NCI-H2227 (cell line): ENCODE measurements around the gene STAC2.

Source experiments
- DNase-seq: peaks from one replicate; lab custom pipeline; 2025; ENCODE audit not compliant: unreplicated experiment; lab: John Stamatoyannopoulos, UW

STAC2 gene

GRCh38 chr17:39209317-39210092 is 16.2 kb downstream of the STAC2 start:
- DNase-seq: peak; percentile 77

GRCh38 chr17:39208893-39209292 is 16.9 kb downstream of the STAC2 start:
- DNase-seq: peak; percentile 27

GRCh38 chr17:39208136-39208535 is 17.6 kb downstream of the STAC2 start:
- DNase-seq: no peak

DNA sequence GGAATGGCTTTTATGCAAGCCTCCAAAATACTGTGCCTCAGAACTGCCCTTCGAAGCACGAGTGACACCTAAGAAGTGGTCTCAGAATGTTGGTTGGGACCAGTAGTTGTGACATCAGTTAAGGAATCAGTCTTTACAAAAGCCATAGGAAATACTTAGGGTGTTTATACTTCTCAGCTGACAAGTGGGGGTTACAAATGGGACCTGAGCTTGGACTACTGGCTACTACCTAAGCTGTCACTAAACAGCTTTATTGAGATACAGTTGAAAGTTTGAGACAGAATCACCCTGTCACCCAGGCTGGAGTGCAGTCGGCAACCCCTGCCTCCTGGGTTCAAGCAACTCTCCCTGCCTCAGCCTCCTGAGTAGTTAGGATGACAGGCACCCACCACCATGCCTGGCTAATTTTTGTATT is 20.6 kb downstream of the STAC2 start:
- no peak for DNase-seq

- no peak for DNase-seq
These were observed 21.5 kb downstream of the STAC2 start for GRCh38 chr17:39204245-39204644.

- DNase-seq: no peak
These were observed 24.7 kb downstream of the STAC2 start for GRCh38 chr17:39200957-39201510.

DNA sequence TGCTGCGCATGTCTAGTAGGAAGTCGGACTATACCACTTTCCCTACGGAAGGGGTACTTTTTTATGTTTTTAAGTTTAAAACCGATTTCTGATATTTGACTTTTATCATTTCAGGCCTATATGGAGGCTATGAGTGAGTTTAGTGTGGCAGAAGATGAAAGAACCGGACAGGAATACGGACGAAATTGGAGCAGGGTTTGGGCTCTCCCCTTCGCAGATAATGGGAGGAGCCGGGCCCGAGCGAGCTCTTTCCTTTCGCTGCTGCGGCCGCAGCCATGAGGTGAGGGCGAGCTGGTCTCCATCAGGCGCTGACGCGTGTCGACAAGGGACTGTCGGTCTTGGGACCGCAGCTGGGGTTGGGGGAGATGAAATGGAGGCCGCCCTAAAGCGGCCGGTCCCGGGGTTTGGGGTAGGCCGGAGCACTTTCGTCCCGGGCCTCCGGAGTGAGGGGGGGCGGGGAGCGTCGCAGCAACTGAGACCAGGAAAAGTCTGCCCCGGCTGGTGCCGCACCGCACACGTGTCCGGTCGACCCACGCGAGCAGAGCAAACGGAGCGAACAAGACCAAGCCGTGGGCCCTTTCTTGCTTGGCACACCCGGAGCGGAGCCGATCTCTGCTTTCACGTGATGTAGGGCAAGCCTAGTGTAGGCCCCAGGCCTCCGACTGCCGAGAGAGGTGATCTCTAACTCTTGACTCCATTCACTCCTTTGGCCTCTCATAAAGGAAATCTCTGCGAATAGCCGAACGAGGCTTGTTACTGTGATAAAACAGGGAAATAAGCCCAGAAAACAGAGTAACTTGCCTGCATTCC is 25.5 kb downstream of the STAC2 start, which contains the start of gene RPL19:
RPL19 (plus strand) TSS at position 214 of the 810 bp plus-strand sequence; CDS start at position 276, 62 bp downstream.
- peak; percentile 93 for DNase-seq

- peak; percentile 96 for DNase-seq
These were observed 26.0 kb downstream of the STAC2 start for GRCh38 chr17:39199820-39200069.

DNA sequence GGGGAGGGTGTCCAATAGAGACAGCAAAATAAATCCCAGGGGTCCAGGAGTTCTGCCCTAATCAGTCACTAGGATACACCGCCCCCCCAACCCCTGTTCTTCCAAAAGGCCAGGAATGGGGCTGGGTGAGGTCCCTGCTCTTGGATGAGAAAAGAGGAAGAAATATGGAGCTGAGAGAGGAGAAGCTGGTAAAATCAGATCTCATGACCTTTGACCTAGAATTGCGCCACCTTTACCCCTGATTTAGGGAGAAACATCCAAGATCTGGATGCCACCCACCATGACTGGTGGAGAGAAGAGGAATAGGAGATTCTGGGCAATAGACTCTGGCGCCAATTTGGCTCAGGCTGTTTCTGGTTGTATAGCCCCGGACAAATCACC is 27.6 kb downstream of the STAC2 start:
- DNase-seq: peak; percentile 52

DNA sequence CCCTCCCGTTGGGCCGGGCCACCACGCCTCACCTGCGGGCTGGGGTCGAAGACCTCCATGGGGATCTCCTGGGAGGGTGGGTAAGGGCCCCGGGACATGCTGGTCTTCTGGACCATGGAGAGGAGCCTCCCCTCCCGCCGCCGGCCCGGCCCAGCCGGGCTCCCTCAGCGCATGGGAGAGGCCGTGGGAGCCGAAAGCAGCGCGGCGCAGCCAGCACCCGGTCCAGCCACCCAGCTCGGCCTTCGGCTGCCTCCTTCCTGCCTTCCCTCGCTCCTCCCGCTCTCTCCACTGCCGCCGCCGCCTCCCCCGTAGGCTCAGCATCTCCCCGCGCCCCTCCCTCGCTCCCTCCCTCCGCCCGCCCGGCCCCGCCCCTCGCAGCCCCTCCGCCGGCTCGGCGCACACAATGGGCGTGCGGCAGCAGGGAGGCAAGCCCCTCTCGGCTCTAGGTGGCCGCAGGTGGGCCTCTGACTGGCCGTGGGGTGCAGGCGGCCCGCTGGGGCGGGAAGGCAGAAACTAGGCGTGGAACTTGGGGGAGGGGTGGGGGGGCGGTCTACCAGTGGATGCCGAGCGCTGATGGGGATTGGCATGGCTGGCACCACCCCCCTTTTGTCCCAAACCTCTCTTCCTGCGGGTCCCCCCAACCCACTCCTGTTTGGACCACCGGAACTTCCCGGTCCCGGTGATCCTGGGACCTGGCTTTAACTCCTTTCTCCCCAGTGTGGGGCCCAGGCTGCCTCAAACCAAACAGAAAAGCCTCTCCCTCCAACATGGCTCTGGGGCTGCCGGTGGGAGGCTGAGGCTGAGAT is 28.2 kb downstream of the STAC2 start, which contains the start of gene CACNB1:
CACNB1 (minus strand) TSS at position 290 of the 806 bp plus-strand sequence; CDS start at position 116, 174 bp downstream.
- peak; percentile 90 for DNase-seq

GRCh38 chr17:39196808-39197291 is 28.9 kb downstream of the STAC2 start:
- peak; percentile 62 for DNase-seq

GRCh38 chr17:39196241-39196807 is 29.4 kb downstream of the STAC2 start:
- no peak for DNase-seq

GRCh38 chr17:39195568-39196160 is 30.1 kb downstream of the STAC2 start:
- DNase-seq: no peak

DNA sequence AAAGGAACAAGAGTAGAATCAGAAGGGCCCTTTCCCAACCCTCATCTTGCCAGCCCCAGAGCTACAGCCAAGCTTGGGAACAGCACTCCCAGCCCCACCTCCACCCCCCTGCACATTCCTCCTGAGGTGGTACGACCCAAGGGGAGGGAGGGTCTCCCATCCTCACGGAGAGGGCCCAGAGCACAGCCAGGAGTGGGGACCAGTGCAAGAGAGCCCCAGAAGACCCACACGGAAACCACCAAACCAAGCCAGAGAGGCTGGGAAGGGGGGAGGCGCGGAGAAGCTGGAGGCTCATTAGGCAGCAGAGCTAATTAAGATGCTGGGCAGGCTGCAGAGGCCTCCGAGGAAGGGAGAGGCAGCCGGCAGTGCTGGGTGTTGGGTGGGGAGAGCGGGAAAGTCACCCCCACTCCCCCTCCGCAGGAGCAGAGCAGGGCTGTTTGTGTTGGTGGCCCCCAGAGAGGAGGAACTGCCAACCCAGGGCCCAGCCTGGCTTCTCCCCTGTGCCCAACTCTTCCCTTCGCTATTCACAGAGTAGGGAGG is 30.7 kb downstream of the STAC2 start:
- DNase-seq: peak; percentile 52

DNA sequence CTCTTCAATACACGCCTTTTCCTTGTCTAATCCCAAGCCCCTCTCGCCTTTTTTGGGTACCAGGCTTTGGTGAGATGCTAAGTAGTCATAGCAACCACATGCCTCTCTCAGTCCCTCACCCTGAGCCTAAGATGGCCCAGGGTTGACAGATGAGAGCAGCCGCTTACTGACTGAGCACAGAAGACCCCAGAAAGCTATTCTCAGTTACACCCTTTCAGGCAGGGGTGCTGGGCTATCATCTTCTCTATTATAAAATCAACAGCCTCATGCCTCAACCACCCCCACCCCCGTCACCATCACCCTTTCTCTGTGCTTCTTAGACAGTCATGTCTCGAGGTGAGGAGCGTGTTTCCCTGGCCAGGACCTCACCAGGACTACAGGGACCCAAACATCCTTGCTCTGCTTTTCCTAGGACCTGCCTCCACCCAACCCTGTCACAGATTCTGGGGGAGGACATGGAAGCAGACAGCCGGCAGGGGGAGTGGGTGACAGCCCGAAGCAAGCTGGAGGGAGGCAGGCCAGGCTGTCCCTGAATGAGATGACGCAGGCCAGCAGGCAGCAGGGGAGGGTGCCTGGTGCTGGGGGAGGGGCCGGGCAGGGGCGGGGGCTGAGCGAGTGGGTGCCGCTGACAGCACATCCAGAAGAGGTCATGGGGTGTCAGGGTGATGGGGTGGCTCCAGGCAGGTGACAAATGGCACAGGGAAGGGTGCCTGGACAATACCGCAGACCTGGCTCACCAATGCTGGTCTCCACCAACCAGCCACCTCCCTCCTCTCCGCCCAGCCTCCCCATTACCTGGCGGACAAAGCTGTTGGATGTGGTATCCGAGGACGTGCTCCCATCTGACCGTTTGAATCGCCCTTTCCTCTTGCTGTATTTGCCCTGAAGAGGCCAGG is 31.4 kb downstream of the STAC2 start:
- DNase-seq: peak; percentile 80

GRCh38 chr17:39193346-39193745 is 32.4 kb downstream of the STAC2 start:
- no peak for DNase-seq

DNA sequence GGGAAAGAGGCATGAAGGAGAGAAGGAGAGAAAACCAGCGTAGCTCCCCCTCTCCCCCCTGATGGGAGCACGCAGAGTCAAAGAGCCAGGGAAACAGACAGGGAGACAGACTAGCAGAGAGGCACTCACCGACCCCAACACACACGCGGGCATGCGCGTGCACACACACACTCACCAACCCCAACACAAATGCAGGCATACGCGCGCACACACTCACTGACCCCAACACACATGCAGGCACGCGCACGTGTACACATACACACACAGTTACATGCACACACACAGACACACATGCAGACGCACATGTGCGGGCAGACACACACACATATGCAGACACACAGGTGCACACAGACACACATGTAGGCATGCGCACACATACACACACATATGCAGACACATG is 32.8 kb downstream of the STAC2 start:
- no peak for DNase-seq

GRCh38 chr17:39191750-39192510 is 33.8 kb downstream of the STAC2 start:
- DNase-seq: no peak
